ENCODE data around the gene FDXR.
"Not testable (repeated sequence)": the region's sequence is repeated elsewhere in the genome, so short reads cannot be mapped to it uniquely, and the experiment has no call there.

The FDXR gene

GRCh38 chr17:74871356-74872076 is 1.3 kb downstream of the FDXR start:
- DNase-seq, result no peak

- DNase-seq, result no peak
These were observed 2.3 kb downstream of the FDXR start for GRCh38 chr17:74870512-74870911.

GRCh38 chr17:74870028-74870427 is 2.8 kb downstream of the FDXR start:
- DNase-seq, result not testable (repeated sequence)

- no peak for DNase-seq
These were observed 3.9 kb downstream of the FDXR start for GRCh38 chr17:74868908-74869255.

GRCh38 chr17:74868251-74868907 is 4.4 kb downstream of the FDXR start:
- DNase-seq, result no peak

GRCh38 chr17:74866198-74866835 is 6.5 kb downstream of the FDXR start:
- DNase-seq, result no peak

DNA sequence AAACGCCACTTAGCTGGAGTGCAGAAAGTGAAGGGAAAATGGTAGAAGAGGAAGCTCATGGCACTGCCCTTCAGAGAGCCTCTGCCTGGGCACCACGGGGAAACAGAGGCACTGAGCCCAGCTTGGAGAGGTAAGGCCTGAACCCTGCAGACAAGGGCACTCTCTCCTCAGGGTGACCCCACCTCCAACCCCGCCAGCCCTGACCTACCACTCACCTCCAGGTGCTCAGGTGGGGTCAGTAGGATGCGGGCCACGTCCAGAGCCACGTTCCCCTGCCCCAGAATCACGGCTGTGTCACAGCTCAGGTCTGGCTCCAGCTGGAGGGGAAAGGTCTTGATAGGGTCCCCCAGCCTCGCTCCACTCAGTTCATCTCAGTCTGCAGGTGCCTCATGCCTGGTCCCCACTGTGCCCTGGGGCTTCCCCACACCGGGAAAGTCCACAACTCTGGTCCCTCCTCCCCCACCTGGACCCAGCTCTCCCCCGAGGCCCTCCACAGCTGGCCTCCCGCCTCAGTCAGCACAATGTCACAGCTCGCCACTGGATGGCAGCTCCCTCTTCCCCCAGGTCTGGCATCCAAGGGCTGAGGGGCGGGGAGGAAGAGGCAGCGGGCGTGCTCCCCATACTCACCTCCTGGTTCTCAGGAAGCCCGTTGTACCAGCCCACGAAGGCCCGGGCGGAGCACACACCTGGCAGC is 7.1 kb downstream of the FDXR start:
- DNase-seq, result no peak

- peak; percentile 62 for DNase-seq
These were observed 7.9 kb downstream of the FDXR start for GRCh38 chr17:74864866-74865395.

- no peak for DNase-seq
These were observed 8.4 kb downstream of the FDXR start for GRCh38 chr17:74864297-74864865.

- no peak for DNase-seq
These were observed 9.1 kb downstream of the FDXR start for GRCh38 chr17:74863420-74864296.

DNA sequence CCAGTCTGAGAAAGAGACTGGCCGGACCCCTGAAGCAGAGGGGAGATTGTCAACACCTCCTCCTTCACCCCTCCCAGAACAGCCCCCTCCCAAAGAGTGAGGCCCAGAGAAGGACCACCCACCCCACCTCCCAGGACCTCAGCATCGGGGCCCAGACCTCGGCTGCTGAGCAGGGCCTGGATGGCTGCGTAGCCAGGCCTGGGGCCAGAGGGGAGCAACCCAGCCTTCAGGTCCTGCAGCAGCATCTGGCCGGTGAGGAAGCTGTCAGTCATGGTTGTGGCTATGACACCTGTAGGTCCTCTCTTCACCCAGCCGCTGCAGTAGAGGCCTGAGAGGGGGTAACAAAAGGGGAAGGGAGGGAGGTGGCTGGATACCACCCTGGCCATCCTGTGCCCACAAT is 9.9 kb downstream of the FDXR start:
- DNase-seq, result no peak

- peak; percentile 51 for DNase-seq
These were observed 10.5 kb downstream of the FDXR start for GRCh38 chr17:74862108-74862901.

DNA sequence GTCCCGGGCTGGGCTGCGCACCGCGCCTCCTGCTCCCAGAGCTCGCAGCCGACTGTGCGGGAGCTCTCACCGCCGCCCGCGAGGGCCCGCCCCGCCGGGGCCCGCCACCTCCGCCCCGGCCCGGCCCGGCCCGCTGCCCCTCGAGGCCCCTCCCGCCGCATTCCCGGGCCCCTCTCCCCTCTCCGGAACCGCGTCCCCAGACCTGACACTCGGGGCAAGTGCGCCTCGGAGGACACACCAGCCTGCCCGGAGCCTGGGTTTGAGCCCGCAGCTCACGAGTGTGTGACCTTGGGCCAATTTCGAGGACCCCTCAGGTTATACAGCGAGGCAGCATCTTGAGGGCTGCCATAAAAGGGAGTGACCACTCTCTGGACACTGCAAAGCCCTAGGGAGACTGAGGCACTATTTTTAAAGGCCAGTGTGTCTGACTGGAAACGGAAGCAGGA is 11.1 kb downstream of the FDXR start:
- DNase-seq, result no peak

GRCh38 chr17:74860872-74861661 is 11.7 kb downstream of the FDXR start:
- DNase-seq, result no peak

DNA sequence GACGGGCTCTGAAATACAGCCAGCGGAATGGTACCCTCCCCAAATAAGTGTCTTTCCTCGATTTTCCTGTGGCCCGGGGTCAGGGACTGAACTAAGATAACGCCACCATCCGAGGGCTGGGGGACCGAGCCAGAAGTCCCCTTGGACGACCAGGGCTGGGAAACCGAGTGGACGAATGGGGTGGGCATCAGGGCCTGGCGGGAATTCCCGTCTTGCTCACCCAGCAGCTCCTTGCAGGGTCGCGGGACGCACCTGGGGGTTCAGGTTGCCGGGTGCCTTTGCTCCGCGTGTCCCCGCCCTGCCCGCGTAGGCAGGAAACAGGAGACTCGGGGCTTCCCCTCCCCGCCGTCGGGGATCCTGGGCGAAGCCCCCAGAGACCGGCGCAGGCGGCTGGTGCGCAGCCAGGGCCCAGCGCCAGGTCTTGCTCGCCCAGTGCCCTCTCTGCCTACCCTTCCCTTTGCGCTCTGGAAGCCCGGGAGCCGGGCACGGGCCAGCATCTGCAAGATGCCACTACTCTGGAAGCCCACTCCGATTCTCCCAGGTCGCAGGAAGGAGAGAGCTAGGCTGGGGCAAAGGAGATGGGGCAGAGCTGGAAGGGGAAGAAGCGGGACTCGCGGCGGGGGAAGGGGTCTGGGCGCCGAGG is 12.4 kb downstream of the FDXR start:
- no peak for DNase-seq

- peak; percentile 11 for DNase-seq
These were observed 13.2 kb downstream of the FDXR start, which contains the start of gene GRIN2C for GRCh38 chr17:74859459-74860228. Gene GRIN2C (minus strand): TSS chr17:74859885. CDS start chr17:74855092, 4,793 bp downstream.

GRCh38 chr17:74858672-74859458 is 13.9 kb downstream of the FDXR start:
- no peak for DNase-seq

DNA sequence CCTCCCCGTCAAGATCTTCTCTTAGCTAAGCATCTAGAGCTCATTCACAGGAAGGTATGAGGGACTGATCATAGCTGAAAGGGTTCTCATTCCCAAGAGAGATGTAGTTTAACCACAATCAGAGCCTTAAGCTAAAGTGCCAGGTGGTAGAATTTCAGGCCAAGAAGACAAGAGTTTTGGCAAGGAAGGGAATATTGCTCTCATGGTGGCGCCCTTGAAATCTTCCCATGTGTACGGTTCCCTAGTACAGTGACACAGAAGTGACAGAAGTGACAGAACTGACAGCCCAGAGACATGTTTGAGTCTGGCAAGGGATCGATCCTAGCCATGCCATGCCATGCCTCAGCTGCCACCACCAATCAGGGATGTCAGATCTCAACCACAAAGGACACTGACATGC is 15.6 kb downstream of the FDXR start:
- no peak for DNase-seq

Data from inflammatory macrophage treated with lipopolysaccharide for 4 hours (primary cell).